Ovary (tissue), 10 donors: ENCODE results near the gene ITIH2. TPM values are rescaled to one million over a fixed set of nuclear protein-coding genes. Genes with fewer than 3 reads are reported as not detected.
"Not testable (repeated sequence)": the region's sequence is repeated elsewhere in the genome, so short reads cannot be mapped to it uniquely, and the experiment has no call there.

Experiments used
- DNase-seq, 5 donors: peaks; one replicate each; pipeline ENCODE4 v3.0.0-alpha.2; 2019 to 2020
- H3K27ac ChIP-seq, 2 donors: fragments of 200-600 bp; one replicate each; pipeline versions ENCODE4 v1.5.1 to v1.8.0; 2019 to 2022
- H3K27me3 ChIP-seq: fragments of 200-600 bp; one replicate; pipeline ENCODE4 v1.8.0; 2022
- H3K36me3 ChIP-seq: fragments of 200-600 bp; sonication (generic); one replicate; pipeline ENCODE4 v1.5.1; 2019
- H3K4me1 ChIP-seq: one replicate; pipeline ENCODE4 v1.8.1; 2013; ENCODE audit warnings: mild to moderate bottlenecking, moderate library complexity; ENCODE audit not compliant: insufficient read depth
- H3K4me3 ChIP-seq: fragments of 200-600 bp; sonication (generic); one replicate; pipeline ENCODE4 v1.5.1; 2017
- H3K9me3 ChIP-seq, 2 donors: fragments of 200-600 bp in 1 of 2; sonication (generic) in 1 of 2; one replicate each; pipeline versions ENCODE4 v1.5.1 to v1.8.1; 2013 to 2019; ENCODE audit warnings: mild to moderate bottlenecking in 1 of 2, moderate library complexity in 1 of 2
- EP300 ChIP-seq: sonication (generic); formaldehyde crosslinking; IDR thresholded peaks from one replicate; pipeline ENCODE4 v1.6.1; 2017; ENCODE audit warnings: antibody characterized with exemption
- POLR2A ChIP-seq: fragments of 450-650 bp; IDR thresholded peaks from one replicate; pipeline ENCODE4 v1.6.1; 2017; ENCODE audit warnings: antibody characterized with exemption, mild to moderate bottlenecking, moderate library complexity
- WGBS, 3 donors: extraction: QIAGEN DNeasy Blood & Tissue Kit in 1 of 3; methylation state at CpG; one replicate each; pipeline versions ENCODE4 v1.1.5 to v1.1.7; 2013 to 2017; 5-methylcytosine and 5-hydroxymethylcytosine counted together
- intact Hi-C, 4 donors: fragments of 100-400 bp; cut with DNase I; formaldehyde crosslinking; loops; one replicate each; pipeline versions ENCODE4 v1.11.0 to v1.15.1; 2022 to 2023
- long read RNA-seq, 3 donors: library from polyadenylated mRNA in 2 of 3; unstranded in 2 of 3; transcript quantifications; one replicate each; pipeline ENCODE4 v2.0.0 and lab custom pipeline, GENCODE V29; 2021 to 2026
- polyA plus RNA-seq, 2 donors: library from polyadenylated mRNA; stranded (reverse); fragments of 200-250 nt in 1 of 2; fragments of 350-450 nt in 1 of 2; fragmentation: Illumina TruSeq in 1 of 2; extraction: RNeasy Lipid Tissue Mini Kit (QIAGEN cat#74804) in 1 of 2; gene quantifications; one replicate each; pipeline ENCODE4 v1.2.3, GENCODE V29; 2013 to 2014
- total RNA-seq, 7 donors: library from RNA; depleted of rRNA in 2 of 7; stranded (reverse); fragments of >200 nt in 2 of 7; fragmentation: NEBNext Ultra II Directional in 3 of 7; extraction: Animal tissue kit (Norgen Biotek cat#: 25700) in 3 of 7; gene quantifications; one replicate each; pipeline versions ENCODE4 v1.1.0 to v1.2.4, GENCODE V29; 2016 to 2023
- TF ChIP-seq, protein P1 (sequence below), 3 donors: fragments of 450-650 bp in 2 of 3; fragments of 200-600 bp in 1 of 3; IDR thresholded peaks; one replicate each; pipeline versions ENCODE4 v1.5.1 to v1.8.0; 2016 to 2022; ENCODE audit warnings: antibody characterized with exemption in 3 of 3, mild to moderate bottlenecking in 1 of 3
- donor health status: DM: no; HTN: no; CAD: no; lungs with moderate emphysema.
- donor health status: DM: no; HTN: no; CAD: no.
- donor health status: Bipolar disorder and iron deficiency.
- donor health status: DM: yes; HTN: yes; CAD: no.
- donor health status: DM: no; HTN: no; CAD: no.
- donor health status: DM: yes; HTN: yes; CAD: no.

The ITIH2 gene, protein sequence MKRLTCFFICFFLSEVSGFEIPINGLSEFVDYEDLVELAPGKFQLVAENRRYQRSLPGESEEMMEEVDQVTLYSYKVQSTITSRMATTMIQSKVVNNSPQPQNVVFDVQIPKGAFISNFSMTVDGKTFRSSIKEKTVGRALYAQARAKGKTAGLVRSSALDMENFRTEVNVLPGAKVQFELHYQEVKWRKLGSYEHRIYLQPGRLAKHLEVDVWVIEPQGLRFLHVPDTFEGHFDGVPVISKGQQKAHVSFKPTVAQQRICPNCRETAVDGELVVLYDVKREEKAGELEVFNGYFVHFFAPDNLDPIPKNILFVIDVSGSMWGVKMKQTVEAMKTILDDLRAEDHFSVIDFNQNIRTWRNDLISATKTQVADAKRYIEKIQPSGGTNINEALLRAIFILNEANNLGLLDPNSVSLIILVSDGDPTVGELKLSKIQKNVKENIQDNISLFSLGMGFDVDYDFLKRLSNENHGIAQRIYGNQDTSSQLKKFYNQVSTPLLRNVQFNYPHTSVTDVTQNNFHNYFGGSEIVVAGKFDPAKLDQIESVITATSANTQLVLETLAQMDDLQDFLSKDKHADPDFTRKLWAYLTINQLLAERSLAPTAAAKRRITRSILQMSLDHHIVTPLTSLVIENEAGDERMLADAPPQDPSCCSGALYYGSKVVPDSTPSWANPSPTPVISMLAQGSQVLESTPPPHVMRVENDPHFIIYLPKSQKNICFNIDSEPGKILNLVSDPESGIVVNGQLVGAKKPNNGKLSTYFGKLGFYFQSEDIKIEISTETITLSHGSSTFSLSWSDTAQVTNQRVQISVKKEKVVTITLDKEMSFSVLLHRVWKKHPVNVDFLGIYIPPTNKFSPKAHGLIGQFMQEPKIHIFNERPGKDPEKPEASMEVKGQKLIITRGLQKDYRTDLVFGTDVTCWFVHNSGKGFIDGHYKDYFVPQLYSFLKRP
- total RNA-seq (1 to 10 TPM in 1 of 7 donors, under 1 TPM in 3, not detected in 3; 0.15 to 1.2 (median 0.39) TPM), polyA plus RNA-seq (under 1 TPM in 1 of 2 donors, not detected in 1; 0.02 TPM)
- long read RNA-seq, donor 1 = 0 reads
- long read RNA-seq, donor 2 = 0 reads
- long read RNA-seq, donor 3, partial matches to known transcripts = 0 of 1 reads
- long read RNA-seq, donor 3, other reads (novel, unspliced or antisense) = 1 of 1 reads

DNA sequence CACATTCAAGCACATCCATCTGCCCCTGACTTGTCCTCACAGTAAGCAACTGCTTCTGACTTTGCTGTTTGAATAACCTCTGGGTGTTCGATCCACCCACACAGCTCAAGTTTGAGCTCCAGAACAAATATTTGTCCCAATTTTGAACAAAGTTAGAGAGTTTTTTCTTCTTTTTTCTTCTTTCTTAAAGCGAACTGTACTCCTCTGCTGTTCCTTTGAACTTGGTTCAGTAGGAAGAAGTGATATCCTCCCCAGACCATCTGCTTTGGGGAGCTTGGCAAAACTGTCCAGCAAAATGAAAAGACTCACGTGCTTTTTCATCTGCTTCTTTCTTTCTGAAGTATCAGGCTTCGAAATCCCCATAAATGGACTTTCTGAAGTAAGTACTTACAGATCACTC, at the start of gene ITIH2:
TSS of gene ITIH2 (plus strand) at position 177 of the 400 bp plus-strand sequence. CDS start at position 296, 119 bp downstream.
- Histone ChIP-seq H3K4me3 (no peak within 1 kb of the TSS), H3K4me1 (no peaks in the 10 kb centered on the region), H3K27me3 (no peaks in the 10 kb centered on the region), H3K9me3 (no peaks in the 10 kb centered on the region), H3K27ac (no peak within 1 kb of the TSS), H3K36me3 (no peaks in the 10 kb centered on the region)
- intact Hi-C loops = no loop called here
- DNase-seq = no peak
- 11 to 20% (median 11%) methylated on average over 4 of the region's 4 CpGs for WGBS, 3 donors
- TF ChIP-seq, protein P1, sequence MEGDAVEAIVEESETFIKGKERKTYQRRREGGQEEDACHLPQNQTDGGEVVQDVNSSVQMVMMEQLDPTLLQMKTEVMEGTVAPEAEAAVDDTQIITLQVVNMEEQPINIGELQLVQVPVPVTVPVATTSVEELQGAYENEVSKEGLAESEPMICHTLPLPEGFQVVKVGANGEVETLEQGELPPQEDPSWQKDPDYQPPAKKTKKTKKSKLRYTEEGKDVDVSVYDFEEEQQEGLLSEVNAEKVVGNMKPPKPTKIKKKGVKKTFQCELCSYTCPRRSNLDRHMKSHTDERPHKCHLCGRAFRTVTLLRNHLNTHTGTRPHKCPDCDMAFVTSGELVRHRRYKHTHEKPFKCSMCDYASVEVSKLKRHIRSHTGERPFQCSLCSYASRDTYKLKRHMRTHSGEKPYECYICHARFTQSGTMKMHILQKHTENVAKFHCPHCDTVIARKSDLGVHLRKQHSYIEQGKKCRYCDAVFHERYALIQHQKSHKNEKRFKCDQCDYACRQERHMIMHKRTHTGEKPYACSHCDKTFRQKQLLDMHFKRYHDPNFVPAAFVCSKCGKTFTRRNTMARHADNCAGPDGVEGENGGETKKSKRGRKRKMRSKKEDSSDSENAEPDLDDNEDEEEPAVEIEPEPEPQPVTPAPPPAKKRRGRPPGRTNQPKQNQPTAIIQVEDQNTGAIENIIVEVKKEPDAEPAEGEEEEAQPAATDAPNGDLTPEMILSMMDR (IDR thresholded peaks at IDR 0.05) = no peak
- TF ChIP-seq EP300 (no peak), POLR2A (no peak)

DNA sequence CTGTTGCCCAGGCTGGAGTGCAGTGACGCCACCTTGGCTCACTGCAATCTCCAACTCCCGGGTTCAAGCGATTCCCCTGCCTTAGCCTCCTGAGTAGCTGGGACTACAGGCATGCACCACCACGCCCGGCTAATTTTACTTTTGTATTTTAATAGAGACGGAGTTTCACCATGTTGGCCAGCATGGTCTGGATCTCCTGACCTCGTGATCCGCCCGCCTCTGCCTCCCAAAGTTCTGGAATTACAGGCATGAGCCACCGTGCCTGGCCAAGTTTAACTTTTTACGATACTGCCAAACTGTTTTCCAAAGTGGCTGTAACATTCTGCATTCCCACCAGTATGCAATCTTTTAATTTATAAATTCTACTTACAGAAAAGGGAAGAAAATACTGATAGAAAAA, 46.0 kb upstream of the ITIH2 start:
- DNase-seq, H3K36me3 ChIP-seq, H3K27me3 ChIP-seq, H3K4me1 ChIP-seq, H3K9me3 ChIP-seq, H3K27ac ChIP-seq, intact Hi-C loops, H3K4me3 ChIP-seq: not testable (repeated sequence)
- 74 to 75% (median 74%) methylated on average over 11 of the region's 11 CpGs for WGBS, 3 donors

DNA sequence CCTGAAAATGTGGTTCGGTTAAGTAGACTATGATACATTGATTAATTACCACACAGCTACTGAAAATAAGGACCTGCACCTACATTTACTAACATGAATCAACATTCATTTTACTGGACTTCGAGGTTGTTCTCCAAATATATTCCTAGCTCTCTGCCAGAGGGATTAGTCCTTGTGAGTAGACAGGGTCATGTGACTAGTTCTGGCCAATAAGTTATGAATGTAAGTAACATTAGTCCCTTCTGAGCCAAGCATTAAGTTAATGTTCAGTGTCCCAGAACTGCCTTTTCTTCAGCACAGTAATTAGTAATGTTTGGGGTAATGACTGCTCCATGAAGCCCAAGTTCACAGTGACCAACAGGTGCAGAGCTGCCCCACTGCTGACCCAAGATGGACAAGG, 45.6 kb upstream of the ITIH2 start:
- DNase-seq = no peak
- intact Hi-C loops = no loop called here
- H3K27ac ChIP-seq = no peak overlapping the region
- WGBS, 3 donors = 65 to 82% (median 65%) methylated on average over 2 of the region's 2 CpGs
- no peaks in the 10 kb centered on the region for H3K27me3 ChIP-seq
- H3K4me3 ChIP-seq = no peak overlapping the region
- H3K9me3 ChIP-seq = no peaks in the 10 kb centered on the region
- no peaks in the 10 kb centered on the region for H3K36me3 ChIP-seq
- H3K4me1 ChIP-seq = no peaks in the 10 kb centered on the region
- TF ChIP-seq POLR2A (no peak), EP300 (no peak)
- TF ChIP-seq, protein P1 (IDR thresholded peaks at IDR 0.05) = no peak

DNA sequence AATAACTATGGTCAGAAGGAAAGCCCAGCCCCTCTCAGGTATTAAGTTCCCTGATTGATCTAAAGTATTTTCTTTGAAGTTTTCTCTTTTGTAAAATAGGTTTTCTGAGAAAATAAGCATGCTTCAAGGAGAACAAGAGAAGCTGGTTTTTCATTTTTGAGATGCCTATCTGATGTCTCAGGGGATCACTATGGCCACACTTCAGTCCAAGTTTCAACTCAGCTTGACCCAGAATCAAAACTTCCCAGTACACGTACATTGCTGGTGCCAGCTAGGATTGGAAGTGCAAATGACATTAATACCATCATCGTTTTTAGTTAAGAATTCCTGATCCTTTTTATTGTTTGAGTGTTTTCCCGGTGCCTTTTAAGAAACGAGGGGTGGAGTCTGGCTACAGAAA, 43.6 kb upstream of the ITIH2 start:
- TF ChIP-seq, protein P1 (IDR thresholded peaks at IDR 0.05) = no peak
- TF ChIP-seq POLR2A = no peak
- no peaks in the 10 kb centered on the region for H3K4me1 ChIP-seq
- no peaks in the 10 kb centered on the region for H3K9me3 ChIP-seq
- H3K27me3 ChIP-seq = no peaks in the 10 kb centered on the region
- H3K27ac ChIP-seq = no peak overlapping the region
- WGBS, 3 donors = 73 to 75% (median 74%) methylated on average over 4 of the region's 4 CpGs
- H3K4me3 ChIP-seq = no peak overlapping the region
- no peaks in the 10 kb centered on the region for H3K36me3 ChIP-seq
- no peak for DNase-seq
- intact Hi-C loops = no loop called here
